Left ventricle myocardium superior (tissue), 1 donor: ENCODE results near the gene EPS8. TPM values are rescaled to one million over a fixed set of nuclear protein-coding genes. Genes with fewer than 3 reads are reported as not detected.
A peak's percentile ranks its signal among the peaks of the same experiment; 100 is the strongest.

Experiments
- ATAC-seq: fragments of 200-7000 bp; cut with Tn5 transposase; one replicate; pipeline ENCODE4 v1.9.1; 2020; ENCODE audit warnings: mild to moderate bottlenecking, moderate library complexity
- DNase-seq: peaks from one replicate; pipeline ENCODE4 v3.0.0-alpha.2; 2020
- intact Hi-C: fragments of 100-400 bp; cut with micrococcal nuclease; formaldehyde crosslinking; loops from one replicate; pipeline ENCODE4 v1.11.0; 2022
- long read RNA-seq: library from polyadenylated mRNA; unstranded; transcript quantifications from one replicate; pipeline ENCODE4 v2.0.0, GENCODE V29; 2021
- total RNA-seq: library from RNA; stranded (reverse); fragmentation: NEBNext Ultra II Directional; extraction: Animal tissue kit (Norgen Biotek cat#: 25700); gene quantifications from one replicate; pipeline ENCODE4 v1.2.1, GENCODE V29; 2021
- donor health status: DM: no; HTN: yes; CAD: no; lungs with severe emphysema.

The EPS8 gene
- 20.7 TPM for total RNA-seq
- long read RNA-seq, transcript EPS8-221 (21 exons, 3,873 nt), result major isoform, 12 of 22 reads
- long read RNA-seq, partial matches to known transcripts, result 2 of 22 reads
- long read RNA-seq, other reads (novel, unspliced or antisense), result 5 of 22 reads

DNA sequence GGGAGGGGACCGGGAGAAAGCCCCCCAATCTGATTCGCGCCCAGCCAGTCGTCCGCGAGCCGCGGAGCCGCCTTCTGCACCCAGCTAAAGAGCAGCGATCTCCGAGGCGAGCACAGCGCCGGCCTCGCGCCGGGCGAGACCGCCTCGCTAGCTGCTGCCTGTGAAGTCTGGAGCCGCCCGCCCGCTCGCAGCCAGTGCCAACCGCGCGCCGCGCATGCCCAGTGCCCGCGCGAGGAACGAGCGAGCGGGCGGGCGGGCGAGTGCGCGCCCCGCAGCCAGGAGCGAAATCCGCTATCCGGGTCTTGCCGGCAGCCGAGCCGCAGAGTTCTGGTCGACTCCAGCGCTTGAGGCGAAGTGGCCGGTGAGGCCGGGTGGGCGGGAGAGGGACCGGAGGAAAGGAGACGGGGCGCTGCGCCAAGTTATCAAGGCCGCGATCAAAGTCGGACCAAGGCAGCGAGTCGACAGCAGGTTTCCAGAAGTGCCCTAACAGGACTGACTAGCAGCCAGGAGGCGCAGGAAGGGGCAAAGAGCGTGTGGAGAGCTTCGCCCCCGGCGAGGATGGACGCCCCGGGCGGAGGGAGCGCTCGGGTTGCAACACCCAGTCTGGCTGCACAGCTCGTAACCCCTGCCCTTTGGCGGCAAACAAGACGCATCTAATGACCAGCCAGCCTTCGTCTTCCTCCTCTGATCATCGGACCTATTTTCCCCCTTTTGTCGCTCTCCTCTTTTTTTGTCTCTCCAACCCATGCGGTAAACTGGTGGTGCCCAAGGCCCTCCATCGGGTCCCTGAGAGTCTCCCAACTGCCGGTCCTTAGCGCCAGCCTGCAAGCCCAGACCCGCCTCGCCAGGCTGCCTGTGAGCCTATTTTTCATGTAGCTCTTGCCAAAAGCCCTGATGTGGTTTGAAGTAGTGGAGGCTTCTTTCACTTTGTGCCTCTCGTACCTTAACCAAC, at the start of gene EPS8:
Gene EPS8 (minus strand): TSS at position 169 of the 952 bp plus-strand sequence. CDS start 106,437 bp downstream, outside the sequence.
- peak; percentile 96 for DNase-seq
- ATAC-seq, result peak; percentile 98
- intact Hi-C loops, result no loop called here

DNA sequence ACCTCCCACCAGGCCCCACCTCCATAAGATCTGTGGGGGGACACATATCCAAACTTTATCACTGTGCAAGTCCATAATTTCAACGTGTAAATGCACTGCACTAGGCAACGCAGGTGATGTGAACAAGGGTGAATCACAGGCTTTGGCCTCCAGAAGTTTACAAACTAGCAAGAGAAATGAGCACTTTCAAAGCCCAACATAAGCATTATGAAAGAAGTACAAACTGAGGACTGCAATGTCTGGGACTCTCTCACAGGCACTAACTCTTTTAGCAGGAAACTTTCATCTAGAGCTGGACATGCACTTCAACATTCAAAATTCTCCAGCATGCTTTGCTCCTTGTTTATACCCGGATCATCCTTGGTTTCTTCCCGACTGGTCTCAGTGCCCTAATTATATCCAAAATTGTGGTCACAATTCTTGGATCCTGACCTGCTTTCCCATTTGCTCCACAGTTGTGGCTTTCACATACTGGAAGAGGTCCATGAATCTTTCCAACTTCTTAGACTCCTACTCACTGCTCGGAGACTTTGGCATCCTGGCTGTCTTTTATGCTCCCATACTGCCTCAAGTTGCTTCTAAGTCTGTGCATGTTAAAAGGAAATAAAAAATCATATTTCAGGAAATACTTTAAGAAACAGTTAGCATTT, 48.1 kb upstream of the EPS8 start:
- intact Hi-C loops, result no loop called here
- ATAC-seq, result peak; percentile 81
- no peak for DNase-seq

DNA sequence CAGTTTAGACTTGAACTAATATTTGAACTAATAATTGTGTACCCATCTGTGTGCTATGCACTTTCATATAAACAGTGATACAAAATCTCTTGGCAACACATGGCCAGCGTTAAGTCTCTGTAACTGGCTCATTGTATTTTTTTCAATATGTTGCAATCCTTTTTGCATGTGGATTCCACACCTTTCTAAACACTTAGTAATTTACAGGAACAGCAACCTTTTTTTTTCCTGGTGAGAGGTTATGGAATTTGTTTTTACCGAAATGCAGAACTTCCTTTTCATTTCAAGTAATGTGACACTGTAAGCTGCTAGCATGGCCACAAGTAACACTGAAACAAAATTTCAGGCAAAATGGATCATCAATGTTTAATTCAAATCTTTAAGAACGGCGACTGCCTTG, 45.4 kb upstream of the EPS8 start:
- intact Hi-C loops, result no loop called here
- DNase-seq, result no peak
- no peak for ATAC-seq

DNA sequence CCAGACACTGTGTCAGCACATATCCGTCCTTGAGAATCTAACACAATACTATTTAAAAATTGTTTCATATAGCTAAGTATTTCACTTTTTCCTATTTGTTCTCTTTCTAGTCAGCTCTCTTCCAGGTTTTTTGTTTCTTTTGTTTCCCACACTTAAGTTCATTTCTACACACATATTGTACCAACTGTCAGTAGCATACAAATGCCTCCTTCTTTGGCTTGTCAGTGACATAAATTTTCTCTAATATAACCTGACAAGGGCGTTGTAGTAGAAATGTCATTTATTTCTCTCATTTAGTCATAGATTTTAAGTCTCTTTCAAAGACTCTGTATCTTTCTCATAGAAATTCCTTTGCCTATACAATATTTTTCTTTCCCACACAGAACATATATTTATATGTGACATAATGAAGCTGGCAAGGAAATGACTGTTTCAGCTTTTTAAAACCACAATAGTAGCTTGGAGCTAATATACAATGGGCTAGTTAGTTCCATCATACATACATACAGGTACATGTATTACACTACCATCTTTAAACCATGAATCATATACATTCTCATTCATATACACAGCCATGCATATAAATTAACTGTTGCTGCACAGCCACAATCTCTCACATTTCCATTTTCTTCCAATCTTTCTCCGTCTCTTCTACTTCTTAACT, 42.3 kb upstream of the EPS8 start:
- no peak for ATAC-seq
- intact Hi-C loops, result no loop called here
- no peak for DNase-seq

DNA sequence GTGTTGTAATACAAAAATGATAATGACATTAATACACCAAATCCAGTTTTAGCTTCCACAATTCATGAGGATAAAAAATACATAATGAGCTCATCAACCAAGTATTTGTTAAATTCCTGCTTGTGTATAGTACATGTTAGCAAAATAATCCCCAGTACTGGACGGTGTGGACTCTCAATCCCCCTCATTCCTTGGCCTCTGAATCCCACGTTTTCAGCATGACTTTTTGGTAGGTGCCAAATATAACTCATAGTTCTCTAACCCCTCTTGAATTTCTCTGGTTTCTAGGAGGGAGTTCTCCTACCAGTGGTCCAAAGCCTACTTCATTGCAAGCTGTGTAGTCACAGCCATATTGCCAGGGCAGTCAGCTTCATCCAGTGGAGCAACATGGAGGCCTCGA, 41.4 kb upstream of the EPS8 start:
- intact Hi-C loops, result no loop called here
- ATAC-seq, result peak; percentile 25

DNA sequence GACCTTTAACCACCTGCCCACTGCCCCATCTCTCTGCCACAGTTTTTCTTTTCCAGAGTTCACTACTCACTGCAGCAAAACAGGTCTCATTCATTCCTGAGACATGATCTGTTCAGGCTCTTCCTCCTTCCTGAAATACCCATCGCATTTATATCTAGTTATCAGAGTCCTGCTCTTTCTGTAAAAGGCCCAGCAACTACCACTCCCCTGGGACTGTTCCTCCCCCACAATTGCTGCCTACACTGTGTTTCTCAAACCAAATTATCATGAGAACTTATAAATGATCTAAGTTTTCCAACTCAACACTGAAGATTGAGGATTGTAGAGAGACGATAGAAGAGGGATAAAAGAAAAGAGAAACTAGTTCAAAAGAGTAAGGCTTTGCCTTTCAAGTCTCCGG, 40.8 kb upstream of the EPS8 start:
- peak; percentile 45 for ATAC-seq
- no peak for DNase-seq
- intact Hi-C loops, result no loop called here

More for the DNA sequence above, 41.4 kb upstream of the EPS8 start:
- no peak for DNase-seq

DNA sequence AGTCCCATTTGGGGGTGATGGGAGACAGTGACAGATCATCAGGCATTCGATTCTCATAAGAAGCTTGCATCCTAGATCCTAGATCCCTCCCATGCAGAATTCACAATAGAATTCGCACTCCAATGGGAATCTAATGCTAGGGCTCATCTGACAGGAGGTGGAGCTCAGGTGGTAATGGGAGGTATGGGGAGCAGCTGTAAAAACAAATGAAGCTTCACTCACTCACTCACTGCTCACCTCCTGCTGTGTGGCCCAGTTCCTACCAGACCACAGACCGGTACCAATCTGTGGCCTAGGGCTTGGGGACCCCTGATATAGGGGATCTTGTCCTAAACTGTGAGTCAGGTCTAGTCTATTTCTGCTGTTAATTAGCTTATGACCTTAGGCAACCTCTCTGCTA, 40.1 kb upstream of the EPS8 start:
- ATAC-seq (no peak), DNase-seq (no peak)
- intact Hi-C loops, result no loop called here

DNA sequence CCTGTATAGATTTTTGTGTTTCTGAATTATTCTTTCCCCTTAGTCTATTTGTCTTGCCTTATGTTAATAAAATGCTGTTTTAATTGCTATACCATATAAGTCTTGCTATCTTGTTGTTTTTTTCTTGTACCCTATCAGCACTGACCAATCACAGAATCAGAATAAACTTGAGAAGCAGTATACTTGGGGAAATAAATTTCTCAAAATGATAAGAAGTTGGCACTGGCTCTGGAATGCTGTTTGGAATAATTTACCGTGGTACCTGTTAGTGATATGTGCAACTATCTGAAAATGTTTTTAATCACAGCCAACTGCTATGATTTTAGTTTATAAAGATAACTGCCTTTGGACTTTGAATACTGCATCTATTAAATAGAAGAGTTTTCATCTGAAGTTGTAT, 37.9 kb upstream of the EPS8 start:
- no peak for DNase-seq
- no peak for ATAC-seq
- intact Hi-C loops, result no loop called here

DNA sequence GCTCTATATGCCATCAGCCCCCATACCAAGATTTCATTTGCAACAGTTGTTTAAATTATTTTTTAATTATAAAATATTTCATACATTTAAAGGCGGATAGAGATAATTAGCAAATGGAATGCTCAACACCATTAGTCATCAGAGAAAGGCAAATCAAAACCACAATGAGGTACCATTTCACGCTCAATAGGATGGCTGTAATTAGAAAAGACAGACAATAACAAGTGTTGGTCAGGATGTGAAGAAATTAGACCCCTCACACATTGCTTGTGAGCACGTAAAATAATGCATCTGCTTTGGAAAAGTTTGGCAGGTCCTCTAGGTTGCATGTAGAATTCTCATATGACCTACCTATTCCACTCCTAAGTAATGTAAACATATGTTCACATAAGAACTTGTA, 35.3 kb upstream of the EPS8 start:
- ATAC-seq (no peak), DNase-seq (no peak)
- intact Hi-C loops, result no loop called here

DNA sequence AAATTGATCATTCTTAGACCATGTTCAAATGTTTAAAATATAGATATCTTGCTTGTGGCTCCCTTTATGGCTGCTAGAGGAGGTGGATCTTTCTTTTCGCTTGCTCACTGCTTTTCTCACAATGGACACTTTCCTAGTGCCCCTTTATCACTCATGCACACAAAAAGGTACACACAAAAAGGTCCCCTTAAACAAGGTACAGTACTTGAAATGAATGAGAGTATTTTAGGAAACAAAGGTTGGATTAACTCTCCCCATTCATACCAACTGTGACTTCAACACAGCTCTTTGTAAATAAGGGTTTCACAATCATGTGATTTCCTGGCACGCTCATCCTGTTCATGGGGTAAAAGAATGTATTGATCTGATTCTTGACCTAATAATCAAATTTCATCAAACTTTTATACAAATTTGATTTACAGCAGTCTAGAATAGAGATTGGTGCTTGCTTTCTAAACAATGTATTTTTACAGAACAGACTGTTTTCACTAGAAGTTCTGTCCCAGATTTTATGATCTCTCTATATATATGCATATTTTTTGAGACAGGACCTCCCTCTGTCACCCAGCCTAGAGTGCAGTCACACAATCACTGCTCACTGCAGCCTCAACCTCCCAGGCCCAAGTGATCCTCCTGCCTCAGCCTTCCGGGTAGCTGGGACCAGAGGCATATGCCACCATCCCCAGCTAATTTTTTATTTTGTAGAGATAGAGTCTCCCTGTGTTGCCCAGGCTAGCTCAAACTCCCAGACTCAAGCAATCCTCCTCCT, 34.4 kb upstream of the EPS8 start:
- intact Hi-C loops, result no loop called here
- DNase-seq (no peak), ATAC-seq (no peak)

DNA sequence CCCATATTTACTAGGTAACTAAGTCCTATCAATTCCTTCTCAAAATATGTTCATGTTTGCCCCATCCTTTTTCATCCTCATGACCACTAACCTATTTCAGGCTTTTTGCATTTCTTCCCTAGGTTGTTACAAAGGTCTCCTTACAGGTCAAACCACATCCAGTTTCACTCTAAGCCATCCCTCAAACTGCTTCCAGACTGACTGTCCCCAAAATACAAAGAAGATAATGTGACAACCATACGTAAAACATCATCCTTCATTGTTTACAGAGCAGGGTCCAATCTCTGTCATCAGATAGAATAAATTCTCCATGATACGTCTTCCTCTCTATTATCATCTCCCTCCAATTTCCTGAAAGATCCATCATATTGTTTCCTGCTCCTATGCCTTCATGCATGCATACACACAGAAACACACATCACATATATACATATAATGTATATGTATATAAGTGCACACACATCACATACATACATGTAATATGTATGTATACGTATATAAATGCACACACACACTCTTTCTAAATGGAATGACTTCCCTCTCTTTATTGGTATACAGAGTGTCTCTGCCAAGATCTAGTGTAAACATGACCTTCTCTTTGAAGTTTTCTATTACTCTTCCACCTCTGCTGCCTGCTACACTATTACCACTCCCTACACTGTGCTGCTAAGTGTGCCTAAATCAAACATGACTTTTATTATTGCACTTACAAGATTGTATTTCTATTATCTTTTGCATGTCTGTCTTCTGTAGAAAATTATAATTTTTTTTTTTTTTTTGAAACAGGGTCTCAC, 30.7 kb upstream of the EPS8 start:
- DNase-seq (no peak), ATAC-seq (no peak)
- intact Hi-C loops, result no loop called here

DNA sequence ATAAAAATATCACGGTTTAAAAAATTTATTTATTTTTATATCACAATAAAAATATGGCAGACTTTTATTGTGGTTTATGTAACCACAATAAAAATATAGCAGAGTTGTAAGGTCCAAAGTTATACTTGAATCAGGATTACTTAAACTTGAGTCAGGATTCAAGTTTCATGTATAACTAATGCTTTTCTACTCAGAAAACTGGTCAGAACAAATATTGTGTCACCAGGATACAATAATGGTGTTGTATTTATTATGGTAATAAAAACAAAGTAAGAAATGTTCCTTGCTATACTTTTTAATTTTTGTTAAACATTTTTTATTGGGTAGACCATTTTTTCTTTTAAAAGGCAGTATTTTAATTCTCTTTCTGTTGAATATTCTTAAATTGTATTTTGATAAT, 29.2 kb upstream of the EPS8 start:
- ATAC-seq (no peak), DNase-seq (no peak)
- intact Hi-C loops, result no loop called here

DNA sequence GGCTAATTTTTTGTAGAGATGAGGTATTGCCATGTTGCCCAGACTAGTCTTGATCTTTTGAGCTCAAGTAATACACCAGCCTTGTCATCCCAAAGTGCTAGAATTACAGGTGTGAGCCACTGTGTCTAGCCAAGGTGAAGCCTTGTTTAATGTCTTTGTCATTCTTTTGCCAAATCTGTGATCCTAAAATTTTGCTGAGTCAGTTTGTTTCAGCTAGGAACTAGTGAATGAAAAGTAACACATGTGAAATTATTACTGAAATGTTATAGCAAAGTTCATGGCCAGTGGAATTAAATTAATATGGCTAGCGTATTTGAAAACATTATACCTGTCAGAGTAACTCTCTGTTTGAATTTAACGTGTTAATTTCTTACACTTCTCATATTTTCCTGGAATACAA, 26.5 kb upstream of the EPS8 start:
- ATAC-seq, result no peak
- DNase-seq, result no peak
- intact Hi-C loops, result no loop called here

DNA sequence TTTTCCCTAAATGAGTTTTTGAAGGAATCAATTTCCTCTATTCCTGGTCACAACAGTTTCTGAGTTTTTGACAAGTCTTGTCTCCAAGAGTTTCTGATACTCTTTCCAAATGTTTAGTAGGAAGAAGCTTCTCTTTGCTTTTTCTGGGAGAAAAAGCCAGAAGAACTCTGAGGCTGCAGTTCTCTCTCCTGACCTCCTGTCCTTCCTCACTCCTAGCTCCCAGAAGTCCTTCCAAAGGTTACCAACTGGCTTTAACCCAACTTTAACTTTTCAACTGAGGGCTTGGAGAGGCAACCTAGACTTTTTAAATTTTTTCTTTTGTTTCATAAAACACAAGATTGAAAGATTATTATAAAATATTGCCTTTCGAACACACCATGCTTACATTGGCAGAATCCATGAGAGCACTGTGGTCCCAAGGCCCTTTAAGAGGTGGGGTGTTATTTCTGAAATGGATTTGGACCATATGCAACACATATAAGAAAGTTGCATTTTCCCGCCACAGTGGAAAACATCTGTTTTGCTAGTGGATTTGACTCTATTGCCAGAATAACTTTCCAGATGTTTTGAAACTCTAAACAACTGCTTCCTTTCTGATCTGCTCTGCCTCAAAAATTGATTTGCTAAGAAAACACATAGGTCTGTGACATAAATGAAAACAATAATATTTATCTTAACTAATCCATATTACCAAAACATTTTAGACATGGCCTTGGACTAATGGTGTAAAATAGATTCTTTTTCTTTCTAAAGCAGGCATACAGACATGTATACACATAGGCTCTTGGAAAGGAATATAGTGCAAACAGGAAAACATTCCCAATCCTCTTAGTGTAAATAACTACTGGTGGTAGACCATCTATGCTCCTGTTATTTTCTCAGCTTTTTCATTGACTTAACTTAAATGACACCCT, 22.3 kb upstream of the EPS8 start:
- intact Hi-C loops, result no loop called here

DNA sequence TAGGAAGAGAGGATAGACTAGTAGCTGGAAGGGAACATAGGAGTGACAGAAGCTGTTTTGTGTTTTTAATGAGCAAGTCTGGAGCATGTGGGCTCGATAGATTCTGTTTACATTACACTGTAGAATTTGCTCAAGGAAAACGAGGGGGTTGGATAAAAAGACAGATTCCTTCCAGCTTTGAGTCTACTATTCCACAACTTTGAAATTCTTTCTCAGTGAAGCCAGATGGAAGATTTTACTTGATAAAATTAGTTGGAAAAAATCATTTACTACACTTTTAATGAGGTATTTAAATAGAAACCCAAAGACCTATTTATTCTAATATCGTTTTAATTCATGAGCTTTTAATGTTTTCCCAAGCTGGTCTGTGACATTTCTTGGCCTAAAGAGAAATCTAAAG, 19.5 kb upstream of the EPS8 start:
- ATAC-seq (no peak), DNase-seq (no peak)
- intact Hi-C loops, result no loop called here

More for the DNA sequence above, 22.3 kb upstream of the EPS8 start:
- no peak for DNase-seq
- peak; percentile 64 for ATAC-seq

DNA sequence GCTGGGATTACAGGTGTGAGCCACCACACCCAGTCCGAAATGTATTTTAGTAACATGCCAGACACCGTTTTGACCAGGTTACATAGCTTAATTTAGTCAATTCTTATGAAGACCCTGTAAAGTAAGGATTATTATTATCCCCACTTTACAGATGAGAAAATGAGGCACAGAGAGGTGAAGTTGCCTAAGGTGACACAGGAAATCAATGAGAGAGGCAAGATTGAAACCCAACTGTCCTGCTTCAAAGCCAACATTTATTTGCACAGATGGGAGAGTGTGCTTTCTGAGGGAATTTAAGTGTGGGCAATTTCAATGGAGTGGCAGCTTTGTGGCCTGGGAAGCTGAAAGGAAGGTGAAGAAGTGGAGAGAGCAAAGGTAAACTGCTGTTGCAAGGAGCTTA, 19.1 kb upstream of the EPS8 start:
- DNase-seq, result no peak
- no peak for ATAC-seq
- intact Hi-C loops, result no loop called here

DNA sequence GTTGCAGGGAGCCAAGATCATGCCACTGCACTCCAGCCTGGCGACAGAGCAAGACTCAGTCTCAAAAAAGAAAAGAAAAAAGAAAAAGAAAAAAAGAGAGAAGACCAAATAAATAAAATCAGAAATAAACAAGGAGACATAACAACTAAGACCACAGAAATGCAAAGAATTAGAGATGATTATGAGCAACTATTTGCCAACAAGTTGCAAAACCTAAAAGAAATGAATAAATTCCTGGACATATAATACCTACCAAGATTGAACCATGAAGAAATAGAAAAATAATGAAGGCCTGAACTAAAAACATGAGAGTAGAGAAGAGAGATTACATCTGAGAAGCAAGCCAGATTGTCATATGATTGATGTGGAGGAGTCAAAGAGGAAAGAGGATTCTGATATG, 17.6 kb upstream of the EPS8 start:
- ATAC-seq (no peak), DNase-seq (no peak)
- intact Hi-C loops, result no loop called here
